ENCODE measurements around the gene OR7A17.

The OR7A17 gene

GRCh38 chr19:14915116-14915515, 29.2 kb upstream of the OR7A17 start:
- no peaks in the 10 kb centered on the region for H3K27me3 ChIP-seq (ENCODE audit: insufficient read depth, low read length, poor library complexity, severe bottlenecking)
- no peaks in the 10 kb centered on the region for H3K9me3 ChIP-seq (ENCODE audit: insufficient read depth, low read depth, low read length)
- H4K20me1 ChIP-seq (ENCODE audit: insufficient read depth, low read length, poor library complexity, severe bottlenecking), result no peaks in the 10 kb centered on the region
- H3K79me2 ChIP-seq (ENCODE audit: insufficient read depth, low read length), result no peaks in the 10 kb centered on the region
- H3K4me1 ChIP-seq (ENCODE audit: insufficient read depth, low read length, poor library complexity, severe bottlenecking), result no peaks in the 10 kb centered on the region
- H3K9me2 ChIP-seq (replicated peaks; ENCODE audit: low read depth, low read length), result no peaks in the 10 kb centered on the region
- TF ChIP-seq EZH2phosphoT487 (IDR thresholded peaks at IDR 0.05; ENCODE audit: borderline replicate concordance) (no peak), CTCF (conservative IDR thresholded peaks at IDR 0.05; ENCODE audit: low read length) (no peak)
- H3K4me3 ChIP-seq (ENCODE audit: low read length, poor library complexity, severe bottlenecking), result no peak overlapping the region
- H3K9ac ChIP-seq (ENCODE audit: low read depth, low read length, poor library complexity, severe bottlenecking), result no peak overlapping the region
- H3F3A ChIP-seq (ENCODE audit: low read depth), result no peaks in the 10 kb centered on the region
- H3K4me2 ChIP-seq (ENCODE audit: low read depth, low read length, poor library complexity, severe bottlenecking), result no peak overlapping the region
- H2AFZ ChIP-seq (ENCODE audit: low read length), result no peak overlapping the region
- H3K36me3 ChIP-seq (ENCODE audit: insufficient read depth, low read length), result no peaks in the 10 kb centered on the region

- Histone ChIP-seq H3K36me3 (ENCODE audit: insufficient read depth, low read length) (no peaks in the 10 kb centered on the region), H3K9ac (ENCODE audit: low read depth, low read length, poor library complexity, severe bottlenecking) (no peak overlapping the region), H3K9me3 (ENCODE audit: insufficient read depth, low read depth, low read length) (no peaks in the 10 kb centered on the region), H4K20me1 (ENCODE audit: insufficient read depth, low read length, poor library complexity, severe bottlenecking) (no peaks in the 10 kb centered on the region), H3K79me2 (ENCODE audit: insufficient read depth, low read length) (no peaks in the 10 kb centered on the region), H2AFZ (ENCODE audit: low read length) (no peak overlapping the region), H3K4me2 (ENCODE audit: low read depth, low read length, poor library complexity, severe bottlenecking) (no peak overlapping the region), H3K4me3 (ENCODE audit: low read length, poor library complexity, severe bottlenecking) (no peak overlapping the region), H3K27me3 (ENCODE audit: insufficient read depth, low read length, poor library complexity, severe bottlenecking) (no peaks in the 10 kb centered on the region), H3F3A (ENCODE audit: low read depth) (no peaks in the 10 kb centered on the region), H3K9me2 (replicated peaks; ENCODE audit: low read depth, low read length) (no peaks in the 10 kb centered on the region), H3K4me1 (ENCODE audit: insufficient read depth, low read length, poor library complexity, severe bottlenecking) (no peaks in the 10 kb centered on the region)
- TF ChIP-seq CTCF (conservative IDR thresholded peaks at IDR 0.05; ENCODE audit: low read length) (no peak), EZH2phosphoT487 (IDR thresholded peaks at IDR 0.05; ENCODE audit: borderline replicate concordance) (no peak)
Observed at GRCh38 chr19:14906711-14907110, 20.8 kb upstream of the OR7A17 start.

- Histone ChIP-seq H4K20me1 (ENCODE audit: insufficient read depth, low read length, poor library complexity, severe bottlenecking) (no peaks in the 10 kb centered on the region), H3F3A (ENCODE audit: low read depth) (no peaks in the 10 kb centered on the region), H3K9me2 (replicated peaks; ENCODE audit: low read depth, low read length) (no peaks in the 10 kb centered on the region), H3K4me1 (ENCODE audit: insufficient read depth, low read length, poor library complexity, severe bottlenecking) (no peaks in the 10 kb centered on the region), H3K4me3 (ENCODE audit: low read length, poor library complexity, severe bottlenecking) (no peak overlapping the region), H3K79me2 (ENCODE audit: insufficient read depth, low read length) (no peaks in the 10 kb centered on the region), H3K9ac (ENCODE audit: low read depth, low read length, poor library complexity, severe bottlenecking) (no peak overlapping the region), H3K4me2 (ENCODE audit: low read depth, low read length, poor library complexity, severe bottlenecking) (no peak overlapping the region), H2AFZ (ENCODE audit: low read length) (no peak overlapping the region), H3K9me3 (ENCODE audit: insufficient read depth, low read depth, low read length) (no peaks in the 10 kb centered on the region), H3K36me3 (ENCODE audit: insufficient read depth, low read length) (no peaks in the 10 kb centered on the region), H3K27me3 (ENCODE audit: insufficient read depth, low read length, poor library complexity, severe bottlenecking) (no peaks in the 10 kb centered on the region)
- TF ChIP-seq CTCF (conservative IDR thresholded peaks at IDR 0.05; ENCODE audit: low read length) (no peak), EZH2phosphoT487 (IDR thresholded peaks at IDR 0.05; ENCODE audit: borderline replicate concordance) (no peak)
Observed at GRCh38 chr19:14901675-14902260, 15.8 kb upstream of the OR7A17 start.
